ENCODE measurements around the gene OR5AU1.

The OR5AU1 gene

GRCh38 chr14:21106498-21107282, 49.2 kb downstream of the OR5AU1 start:
- no peak for DNase-seq (ENCODE audit: low read depth)

- DNase-seq (ENCODE audit: low read depth): no peak
Measured at GRCh38 chr14:21106176-21106497, 49.7 kb downstream of the OR5AU1 start.

DNA sequence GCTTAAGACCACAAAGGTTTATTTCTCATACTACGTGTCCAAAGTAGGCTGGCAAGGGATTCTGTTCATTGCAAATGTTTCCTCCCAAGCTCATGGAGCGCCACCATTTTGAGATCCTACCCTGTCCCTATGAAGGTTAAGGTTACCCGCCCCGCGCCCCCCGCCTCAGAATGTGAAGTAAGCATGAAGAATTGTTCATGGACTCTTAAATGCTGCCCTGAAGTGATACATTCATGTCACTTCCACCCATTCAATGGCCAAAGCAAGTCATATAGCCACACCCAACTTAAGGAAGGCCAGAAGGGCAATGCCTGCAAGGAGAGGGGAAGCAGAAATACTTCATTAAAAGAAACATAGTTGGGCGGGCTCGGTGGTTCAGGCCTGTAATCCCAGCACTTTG, 50.8 kb downstream of the OR5AU1 start:
- DNase-seq (ENCODE audit: low read depth): no peak
